ENCODE results near the gene ESRRA. TPM values are rescaled to one million over a fixed set of nuclear protein-coding genes. Genes with fewer than 3 reads are reported as not detected.
"Not testable (repeated sequence)": the region's sequence is repeated elsewhere in the genome, so short reads cannot be mapped to it uniquely, and the experiment has no call there.

Gene ESRRA
- total RNA-seq, 1 donor from 2014 or later = 53.6 TPM

DNA sequence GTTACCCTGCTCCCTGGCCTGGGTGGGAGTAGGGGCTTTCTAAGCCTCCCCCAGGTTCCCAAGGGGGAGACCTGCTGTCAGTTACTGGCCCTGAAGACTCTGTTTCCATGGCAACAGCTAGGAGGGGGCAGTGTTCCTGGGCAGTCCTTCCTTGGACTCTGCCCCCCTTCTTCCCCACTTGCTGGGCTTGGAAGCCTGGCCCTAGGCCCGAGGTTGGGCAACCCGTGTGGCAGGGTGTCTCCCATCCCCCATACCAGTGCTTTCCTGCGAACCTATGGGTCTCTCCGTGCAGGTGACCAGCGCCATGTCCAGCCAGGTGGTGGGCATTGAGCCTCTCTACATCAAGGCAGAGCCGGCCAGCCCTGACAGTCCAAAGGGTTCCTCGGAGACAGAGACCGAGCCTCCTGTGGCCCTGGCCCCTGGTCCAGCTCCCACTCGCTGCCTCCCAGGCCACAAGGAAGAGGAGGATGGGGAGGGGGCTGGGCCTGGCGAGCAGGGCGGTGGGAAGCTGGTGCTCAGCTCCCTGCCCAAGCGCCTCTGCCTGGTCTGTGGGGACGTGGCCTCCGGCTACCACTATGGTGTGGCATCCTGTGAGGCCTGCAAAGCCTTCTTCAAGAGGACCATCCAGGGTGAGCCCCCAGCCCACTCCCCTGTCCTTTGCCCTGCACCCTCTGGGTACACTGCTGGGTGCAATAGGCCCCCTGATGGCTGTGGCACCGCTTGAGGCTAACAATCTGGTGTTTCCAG lies 1.7 kb downstream of the ESRRA start:
- peak; percentile 51 for ATAC-seq
- DNase-seq (ENCODE audit: low spot score) = peak; percentile 93

- not testable (repeated sequence) for ATAC-seq
- peak; percentile 41 for DNase-seq (ENCODE audit: low spot score)
Observed at GRCh38 chr11:64307795-64308194, 2.5 kb downstream of the ESRRA start.

DNA sequence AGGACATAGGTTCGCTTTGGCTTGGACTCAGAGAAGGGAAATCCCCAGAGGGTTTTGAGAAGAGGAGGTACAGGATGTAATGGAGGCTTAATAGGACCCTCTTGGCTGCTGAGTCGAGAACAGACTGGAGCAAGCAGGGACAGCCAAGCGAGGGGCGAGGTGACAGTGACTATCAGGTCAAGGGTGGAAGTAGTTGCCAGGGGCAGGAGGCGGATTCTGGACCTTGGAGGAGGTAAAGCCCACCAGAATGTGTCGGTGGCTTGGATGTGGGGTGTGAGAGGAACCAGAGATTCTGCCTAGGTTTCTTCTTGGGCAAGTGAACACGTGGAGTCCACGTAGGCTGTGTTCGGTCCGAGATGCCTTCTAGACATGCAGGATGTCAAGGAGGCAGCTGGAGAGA lies 7.6 kb downstream of the ESRRA start:
- no peak for DNase-seq (ENCODE audit: low spot score)
- no peak for ATAC-seq

DNA sequence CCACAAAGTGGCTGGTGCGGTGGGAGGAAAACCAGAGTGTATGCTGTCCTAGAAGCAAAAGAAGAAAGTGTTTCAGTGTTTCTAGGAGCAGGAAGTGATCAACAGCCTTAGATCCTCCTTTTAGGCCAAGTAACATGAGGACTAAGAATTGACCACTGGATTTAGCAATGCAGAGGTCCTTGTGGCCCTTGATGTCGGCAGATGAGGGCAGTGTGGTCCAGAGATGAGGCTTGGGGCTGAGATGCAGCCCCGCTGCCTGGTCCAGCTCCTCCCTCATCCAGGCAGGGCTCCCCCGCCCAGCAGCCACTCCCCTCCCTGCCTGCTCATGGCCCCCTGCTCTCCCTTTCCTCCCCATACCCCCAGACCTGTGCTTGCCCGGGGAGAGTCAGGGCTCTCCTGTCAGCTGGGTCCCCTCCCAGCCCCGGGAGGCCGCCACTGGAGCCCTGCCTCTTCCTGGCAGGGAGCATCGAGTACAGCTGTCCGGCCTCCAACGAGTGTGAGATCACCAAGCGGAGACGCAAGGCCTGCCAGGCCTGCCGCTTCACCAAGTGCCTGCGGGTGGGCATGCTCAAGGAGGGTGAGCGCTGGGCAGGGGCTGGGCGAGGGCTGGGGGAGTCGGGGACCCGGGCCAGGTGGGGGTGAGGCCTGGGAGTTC lies 8.3 kb downstream of the ESRRA start:
- ATAC-seq = no peak
- no peak for DNase-seq (ENCODE audit: low spot score)

- ATAC-seq (no peak), DNase-seq (ENCODE audit: low spot score) (no peak)
Observed at GRCh38 chr11:64314146-64314804, 9.0 kb downstream of the ESRRA start.

GRCh38 chr11:64314805-64315561 lies 9.7 kb downstream of the ESRRA start:
- peak; percentile 46 for DNase-seq (ENCODE audit: low spot score)
- ATAC-seq = no peak

GRCh38 chr11:64315667-64316526 lies 10.6 kb downstream of the ESRRA start:
- not testable (repeated sequence) for DNase-seq (ENCODE audit: low spot score); ATAC-seq

- ATAC-seq = peak; percentile 5
Observed at GRCh38 chr11:64316672-64317324, 11.5 kb downstream of the ESRRA start.

DNA sequence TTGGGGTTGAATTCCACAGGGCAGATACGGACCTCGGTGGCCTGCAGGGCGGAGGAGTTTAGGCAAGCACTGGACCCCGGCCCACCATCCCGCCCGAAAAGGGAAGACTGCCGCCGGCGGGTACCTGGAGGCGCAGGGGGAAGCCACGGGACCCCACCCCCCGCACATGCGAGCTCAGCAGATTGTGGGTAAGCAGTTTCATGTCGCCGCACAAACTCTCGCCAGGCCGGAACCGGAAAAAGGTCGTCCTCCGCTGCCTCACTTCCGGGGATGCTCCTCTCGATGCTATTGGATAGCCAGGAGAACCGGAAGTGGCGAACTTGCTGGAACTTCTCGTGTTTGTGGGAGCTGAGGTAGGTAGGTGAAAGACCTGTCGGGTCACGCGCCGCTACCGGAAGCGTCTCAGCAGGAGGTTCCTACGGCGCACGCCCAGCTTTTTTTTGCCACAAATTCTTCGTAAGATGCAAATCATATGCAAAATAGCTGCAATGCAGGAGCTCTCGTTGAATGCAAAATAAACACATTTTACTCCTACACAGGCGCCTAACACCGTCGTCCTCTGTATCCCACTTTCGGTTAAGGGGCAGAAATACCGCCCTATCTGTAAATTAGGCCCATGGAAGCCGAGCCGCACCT lies 12.1 kb downstream of the ESRRA start, which contains the start of gene TRMT112:
Gene TRMT112 (minus strand): TSS at position 235 of the 636 bp plus-strand sequence. CDS start 33 bp downstream, at position 202.
- DNase-seq (ENCODE audit: low spot score) = peak; percentile 98
- ATAC-seq = peak; percentile 80

More at GRCh38 chr11:64316672-64317324, 11.5 kb downstream of the ESRRA start:
- peak; percentile 72 for DNase-seq (ENCODE audit: low spot score)

- peak; percentile 82 for ATAC-seq
Observed at GRCh38 chr11:64317961-64318765, 12.8 kb downstream of the ESRRA start, which contains the start of gene PRDX5. Gene PRDX5, plus strand, starts transcription at chr11:64318121. Its CDS starts 95 bp downstream, at chr11:64318216.

GRCh38 chr11:64318766-64319761 lies 13.7 kb downstream of the ESRRA start:
- DNase-seq (ENCODE audit: low spot score) = peak; percentile 56
- no peak for ATAC-seq

More at GRCh38 chr11:64317961-64318765, 12.8 kb downstream of the ESRRA start, which contains the start of gene PRDX5:
- DNase-seq (ENCODE audit: low spot score) = peak; percentile 98

- DNase-seq (ENCODE audit: low spot score) = no peak
- no peak for ATAC-seq
Observed at GRCh38 chr11:64320556-64320955, 15.2 kb downstream of the ESRRA start.

- DNase-seq (ENCODE audit: low spot score) (no peak), ATAC-seq (no peak)
Observed at GRCh38 chr11:64321026-64321425, 15.7 kb downstream of the ESRRA start.

GRCh38 chr11:64321533-64321932 lies 16.2 kb downstream of the ESRRA start:
- ATAC-seq = no peak
- peak; percentile 42 for DNase-seq (ENCODE audit: low spot score)

- ATAC-seq = no peak
- peak; percentile 40 for DNase-seq (ENCODE audit: low spot score)
Observed at GRCh38 chr11:64322925-64323260, 17.6 kb downstream of the ESRRA start.

GRCh38 chr11:64323373-64323772 lies 18.0 kb downstream of the ESRRA start:
- no peak for ATAC-seq

DNA sequence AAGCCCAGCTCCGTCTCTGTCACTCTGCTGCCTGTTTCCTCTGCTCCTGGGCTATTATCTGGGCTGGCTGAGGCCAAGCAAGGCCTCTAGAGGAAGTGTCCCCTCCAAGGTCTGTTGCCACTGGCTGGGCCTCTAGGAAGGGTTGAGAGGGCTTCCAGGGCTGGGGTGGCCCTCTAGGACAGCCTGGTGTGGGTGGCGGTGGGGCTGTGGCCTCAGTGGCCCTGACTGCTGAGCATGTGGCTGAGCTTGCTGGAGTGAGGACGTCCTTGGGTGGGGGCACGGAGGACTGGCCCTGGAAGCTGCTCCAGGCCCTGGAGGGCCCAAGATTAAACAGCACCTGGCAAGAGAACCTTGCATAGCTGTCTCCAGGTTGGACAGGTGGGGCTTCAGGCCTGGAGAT lies 18.7 kb downstream of the ESRRA start:
- not testable (repeated sequence) for ATAC-seq; DNase-seq (ENCODE audit: low spot score)

More at GRCh38 chr11:64323373-64323772, 18.0 kb downstream of the ESRRA start:
- peak; percentile 41 for DNase-seq (ENCODE audit: low spot score)

All from left lobe of liver (tissue), 2 donors.